Lung microvascular endothelial cell (primary cell): ENCODE results near the gene NDC1. TPM values are rescaled to one million over a fixed set of nuclear protein-coding genes. Genes with fewer than 3 reads are reported as not detected.

Experiments used
- total RNA-seq: library from RNA; depleted of rRNA; stranded (reverse); fragments of >200 nt; gene quantifications from 2 replicates; pipeline ENCODE4 v1.2.1, GENCODE V29; 2014

NDC1 gene
- total RNA-seq, 1 donor from 2014 or later: 8.5 TPM

Other genes with a start within 250 kb of the NDC1 start
- not detected in 2 replicates for gene GLIS1, start 99.1 kb downstream of the NDC1 start, total RNA-seq
- 12.2 and 19.4 TPM in 2 replicates for gene YIPF1, start 51.5 kb upstream of the NDC1 start, total RNA-seq
- not detected in 2 replicates for gene DIO1, start 55.9 kb upstream of the NDC1 start, total RNA-seq
- 12.4 and 14.5 TPM in 2 replicates for gene IFT25, start 107.4 kb upstream of the NDC1 start, total RNA-seq
- gene LRRC42, start 108.1 kb upstream of the NDC1 start, total RNA-seq: 17.2 and 22.0 TPM in 2 replicates
- not detected in 2 replicates for gene LDLRAD1, start 179.9 kb upstream of the NDC1 start, total RNA-seq
- 198 and 425 TPM in 2 replicates for gene TMEM59, start 214.9 kb upstream of the NDC1 start, total RNA-seq
- gene TCEANC2, start 215.3 kb upstream of the NDC1 start, total RNA-seq: 1.7 and 1.8 TPM in 2 replicates